ENCODE measurements around the gene PTX3. TPM values are rescaled to one million over a fixed set of nuclear protein-coding genes. Genes with fewer than 3 reads are reported as not detected.

Gene PTX3
- total and polyA plus RNA-seq, 2 of the 13 experiments (the other 11 are each of a cell fraction or from before 2014, with no cell fraction given), result not detected

DNA sequence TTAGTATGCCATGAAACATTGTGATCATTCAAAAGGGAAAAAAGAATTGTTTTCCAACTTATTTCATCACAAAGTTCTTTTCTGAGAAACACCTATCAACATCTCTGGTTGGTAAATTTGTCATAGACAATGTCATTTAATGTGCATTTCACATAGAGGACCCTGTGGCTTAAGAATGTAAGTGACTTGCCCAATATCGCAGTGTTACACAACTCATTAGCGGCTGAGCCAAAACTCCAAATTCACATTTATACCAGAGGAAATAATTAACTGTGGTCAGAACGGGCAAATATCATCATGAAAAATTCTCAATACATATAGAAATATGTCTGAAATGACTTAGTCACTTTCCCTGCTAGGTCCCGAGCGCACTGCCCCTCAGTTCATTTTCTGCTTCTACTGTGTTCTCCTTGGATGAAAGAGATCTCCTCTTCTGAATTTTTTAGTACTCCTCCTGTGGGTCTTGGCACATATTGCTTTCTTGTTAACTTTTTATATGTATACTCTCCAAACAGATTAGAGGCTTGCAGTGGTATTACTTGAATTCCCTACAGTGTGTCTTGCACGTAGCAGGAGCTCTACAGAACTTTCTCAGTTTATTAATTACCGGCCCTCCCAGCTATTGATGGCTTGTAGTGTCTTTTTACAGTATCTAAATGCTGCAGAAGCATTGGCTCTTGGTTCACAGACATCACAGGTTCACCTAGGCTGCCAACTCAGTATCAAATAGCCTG, 33.1 kb downstream of the PTX3 start:
- BruUV-seq (replicated peaks), result no TSS peak
- no peak overlapping the region for H3K27ac ChIP-seq (ENCODE audit: extremely low read length, insufficient read depth, low read length)
- no peak for FAIRE-seq
- H3K27me3 ChIP-seq (ENCODE audit: control insufficient read depth in 1 of 2, insufficient read depth in 2 of 2, low read length in 2 of 2), result no peaks in the 10 kb centered on the region; a peak in 1 of 5 replicates
- no peaks in the 10 kb centered on the region for H3K79me2 ChIP-seq (ENCODE audit: insufficient read depth, low read length)
- no peak for TF ChIP-seq KLF15 (CRISPR knock-in tag; IDR thresholded peaks at IDR 0.05; ENCODE audit: borderline replicate concordance)
- no peak for TF ChIP-seq ZNF12 (CRISPR knock-in tag; IDR thresholded peaks at IDR 0.05)
- no peak for TF ChIP-seq ZNF780A (CRISPR knock-in tag; IDR thresholded peaks at IDR 0.05)
- no peak for TF ChIP-seq ZNF280D (CRISPR knock-in tag; IDR thresholded peaks at IDR 0.05)
- no peak for TF ChIP-seq SRSF4 (IDR thresholded peaks at IDR 0.05; ENCODE audit: low read depth, low read length, poor library complexity, severe bottlenecking)
- no peak for TF ChIP-seq MAFF (IDR thresholded peaks at IDR 0.05; ENCODE audit: low read depth, low read length)
- no peak for TF ChIP-seq TOPORS (CRISPR knock-in tag; IDR thresholded peaks at IDR 0.05)
- no peak for TF ChIP-seq POLR2AphosphoS2 (IDR thresholded peaks at IDR 0.05; ENCODE audit: low read depth, low read length)
- TF ChIP-seq DPF2 (CRISPR knock-in tag; IDR thresholded peaks at IDR 0.05; ENCODE audit: borderline replicate concordance, low read depth), result no peak
- TF ChIP-seq, protein P1, sequence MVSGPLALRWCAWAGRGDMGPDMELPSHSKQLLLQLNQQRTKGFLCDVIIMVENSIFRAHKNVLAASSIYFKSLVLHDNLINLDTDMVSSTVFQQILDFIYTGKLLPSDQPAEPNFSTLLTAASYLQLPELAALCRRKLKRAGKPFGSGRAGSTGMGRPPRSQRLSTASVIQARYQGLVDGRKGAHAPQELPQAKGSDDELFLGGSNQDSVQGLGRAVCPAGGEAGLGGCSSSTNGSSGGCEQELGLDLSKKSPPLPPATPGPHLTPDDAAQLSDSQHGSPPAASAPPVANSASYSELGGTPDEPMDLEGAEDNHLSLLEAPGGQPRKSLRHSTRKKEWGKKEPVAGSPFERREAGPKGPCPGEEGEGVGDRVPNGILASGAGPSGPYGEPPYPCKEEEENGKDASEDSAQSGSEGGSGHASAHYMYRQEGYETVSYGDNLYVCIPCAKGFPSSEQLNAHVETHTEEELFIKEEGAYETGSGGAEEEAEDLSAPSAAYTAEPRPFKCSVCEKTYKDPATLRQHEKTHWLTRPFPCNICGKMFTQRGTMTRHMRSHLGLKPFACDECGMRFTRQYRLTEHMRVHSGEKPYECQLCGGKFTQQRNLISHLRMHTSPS (CRISPR knock-in tag; IDR thresholded peaks at IDR 0.05; ENCODE audit: low read depth), result no peak
- TF ChIP-seq AKAP8 (CRISPR knock-in tag; IDR thresholded peaks at IDR 0.05), result no peak
- TF ChIP-seq DBP (CRISPR knock-in tag; IDR thresholded peaks at IDR 0.05; ENCODE audit: not compliant biosample characterization), result no peak
- TF ChIP-seq ZNF451 (CRISPR knock-in tag; IDR thresholded peaks at IDR 0.05), result no peak
- no peak for TF ChIP-seq GTF2F1 (IDR thresholded peaks at IDR 0.05; ENCODE audit: low read length)
- no peak overlapping the region for H2AFZ ChIP-seq (ENCODE audit: low read length)
- no peaks in the 10 kb centered on the region for H3K36me3 ChIP-seq (replicated peaks in 1 of 2; ENCODE audit: control insufficient read depth in 1 of 2, insufficient read depth in 2 of 2, low read length in 2 of 2)
- H3K4me1 ChIP-seq (ENCODE audit: insufficient read depth, low read length), result no peaks in the 10 kb centered on the region
- no peaks in the 10 kb centered on the region for H3K9me3 ChIP-seq (ENCODE audit: low read length)
- H4K20me1 ChIP-seq (ENCODE audit: insufficient read depth, low read length), result no peaks in the 10 kb centered on the region
- POLR2A ChIA-PET, result no interaction called here
- CTCF ChIA-PET (ENCODE audit: low intra/inter-chr PET ratio, low total read pairs), result no interaction called here
- no peak overlapping the region for H3K9ac ChIP-seq (ENCODE audit: insufficient read depth, low read depth, low read length)
- in situ Hi-C loops (cut with HindIII; ENCODE audit: extremely low pct_ligation_motif_present, low pct_unique_long_range_greater_than_20kb) (no loop called here), intact Hi-C loops (cut with micrococcal nuclease; ENCODE audit: unreplicated experiment) (no loop called here)
- H3K4me2 ChIP-seq (ENCODE audit: low read depth, low read length), result no peak overlapping the region
- no peak overlapping the region for H3K4me3 ChIP-seq (replicated peaks in 1 of 3; ENCODE audit: insufficient read depth in 1 of 3, low read depth in 2 of 3, low read length in 3 of 3)
- DNase-seq (ENCODE audit: low spot score), result no peak
- WGBS (ENCODE audit: low lambda C conversion rate), result 35% methylated on average over 7 of the region's 7 CpGs
- ATAC-seq, result no peak
